KOPT-K1 (cell line): ENCODE data around the gene PTPRT.

ENCODE experiments used
- H3K27ac ChIP-seq: fragments of 200-600 bp; sonication (generic); 2 replicates; pipeline ENCODE4 v1.5.1; 2016; ENCODE audit warnings: antibody characterized with exemption, mild to moderate bottlenecking, low read depth, low read length; ENCODE audit not compliant: poor library complexity, severe bottlenecking
- H3K36me3 ChIP-seq: fragments of 200-600 bp; sonication (generic); 2 replicates; pipeline ENCODE4 v1.5.1; 2017; ENCODE audit warnings: antibody characterized with exemption, mild to moderate bottlenecking, low read length, moderate library complexity; ENCODE audit not compliant: insufficient read depth
- H3K9me3 ChIP-seq: fragments of 200-600 bp; sonication (generic); 2 replicates; pipeline ENCODE4 v1.5.1; 2017; ENCODE audit warnings: antibody characterized with exemption, low read length, mild to moderate bottlenecking; ENCODE audit not compliant: insufficient read depth, poor library complexity, severe bottlenecking

PTPRT gene

DNA sequence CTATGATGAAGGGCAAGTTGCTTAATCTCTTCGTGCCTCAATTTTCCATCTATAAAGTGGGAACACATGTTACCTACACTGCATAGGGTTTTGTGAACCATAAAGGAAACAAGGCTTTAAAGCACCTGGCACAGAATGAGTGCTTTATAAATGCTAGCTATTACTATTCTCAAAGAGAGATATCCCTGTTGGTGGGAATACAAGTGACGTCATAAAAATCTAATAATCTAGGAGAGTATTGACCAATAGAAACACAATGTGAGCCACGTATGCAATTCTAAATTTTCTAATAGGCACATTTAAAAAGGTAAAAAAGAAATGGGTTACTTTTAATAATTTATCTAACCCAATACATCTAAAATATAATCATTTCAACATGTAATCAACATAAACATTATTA is 316.4 kb downstream of the PTPRT start:
- Histone ChIP-seq H3K9me3 (no peaks in the 10 kb centered on the region), H3K27ac (no peak overlapping the region), H3K36me3 (no peaks in the 10 kb centered on the region)

DNA sequence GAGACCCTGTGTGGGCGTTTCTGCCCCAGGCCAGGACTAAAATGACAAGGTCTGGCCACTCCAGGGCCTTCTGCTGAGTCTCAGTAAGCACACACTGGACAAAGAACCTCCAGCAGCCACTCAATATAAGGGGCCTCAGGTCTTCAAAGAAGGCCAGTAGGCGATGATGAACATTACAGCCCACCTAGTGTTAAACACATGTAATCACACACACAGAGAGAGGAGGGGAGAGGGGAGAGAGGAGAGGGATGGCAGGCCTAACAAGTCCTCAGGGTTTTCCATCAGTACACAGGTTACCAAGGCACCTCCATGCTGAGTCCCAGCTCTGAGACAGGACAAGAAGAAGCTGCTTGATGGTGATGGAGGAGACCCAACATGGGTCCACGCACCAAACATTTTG is 325.6 kb downstream of the PTPRT start:
- H3K9me3 ChIP-seq, result no peaks in the 10 kb centered on the region
- no peak overlapping the region for H3K27ac ChIP-seq
- H3K36me3 ChIP-seq, result no peaks in the 10 kb centered on the region

DNA sequence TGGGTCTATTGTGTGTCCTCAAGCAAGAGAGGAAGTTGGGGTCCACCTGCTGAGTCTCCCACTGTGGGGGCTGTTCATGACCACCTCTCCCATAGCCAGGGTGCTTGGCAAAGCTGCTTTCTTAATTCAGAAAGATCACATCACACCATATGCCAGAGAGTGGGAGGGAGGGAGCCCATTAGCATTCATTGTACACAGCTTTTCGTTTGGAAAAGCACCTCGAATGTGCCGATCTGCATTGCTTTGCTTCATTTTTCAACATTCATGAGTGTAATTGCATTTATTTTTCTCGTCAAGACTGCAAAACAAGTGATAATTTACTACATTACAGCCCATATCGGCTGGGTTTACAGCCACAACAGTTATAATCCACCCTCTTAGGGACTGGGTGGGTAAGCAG is 327.3 kb downstream of the PTPRT start:
- Histone ChIP-seq H3K27ac (no peak overlapping the region), H3K36me3 (no peaks in the 10 kb centered on the region), H3K9me3 (no peaks in the 10 kb centered on the region)

DNA sequence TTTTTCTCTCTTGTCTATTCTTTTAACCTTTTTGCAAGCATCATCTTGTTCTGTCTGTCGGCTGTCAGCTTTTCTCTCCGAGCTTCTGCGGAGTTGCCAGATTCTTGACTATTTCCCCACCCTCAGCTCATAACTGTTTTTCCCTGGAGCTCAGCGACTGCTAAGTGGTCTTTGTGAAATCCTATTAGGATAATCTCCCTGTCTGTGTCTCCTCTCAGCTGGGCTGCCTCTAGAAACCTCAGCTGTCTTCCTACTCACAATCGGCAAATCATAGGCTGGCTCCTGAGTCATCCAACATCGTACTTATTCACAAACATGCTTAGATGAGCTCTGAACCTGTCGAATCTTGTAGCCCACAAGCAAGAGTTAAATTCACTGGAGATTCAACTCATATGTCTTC is 332.3 kb downstream of the PTPRT start:
- Histone ChIP-seq H3K27ac (no peak overlapping the region), H3K9me3 (no peaks in the 10 kb centered on the region), H3K36me3 (no peaks in the 10 kb centered on the region)

DNA sequence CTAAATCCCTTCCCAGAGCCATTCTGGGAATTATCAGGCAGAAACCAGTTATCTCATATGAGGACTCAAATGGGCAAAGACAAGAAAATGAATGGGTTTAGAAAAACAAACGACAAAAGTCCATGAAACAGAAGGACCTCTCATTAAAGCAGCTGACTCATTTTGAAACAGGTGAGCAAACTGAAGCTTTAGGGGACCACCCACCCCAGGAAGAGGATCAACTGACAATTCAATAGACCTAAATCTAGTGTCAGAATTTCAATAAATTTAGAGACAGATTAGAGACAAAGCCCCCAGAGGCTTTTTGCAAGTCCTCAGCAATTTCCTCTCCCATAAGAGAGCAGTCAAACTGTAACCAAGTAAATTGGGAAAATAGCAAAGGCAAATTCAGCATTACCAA is 333.8 kb downstream of the PTPRT start:
- H3K36me3 ChIP-seq, result no peaks in the 10 kb centered on the region
- no peaks in the 10 kb centered on the region for H3K9me3 ChIP-seq
- H3K27ac ChIP-seq, result no peak overlapping the region

DNA sequence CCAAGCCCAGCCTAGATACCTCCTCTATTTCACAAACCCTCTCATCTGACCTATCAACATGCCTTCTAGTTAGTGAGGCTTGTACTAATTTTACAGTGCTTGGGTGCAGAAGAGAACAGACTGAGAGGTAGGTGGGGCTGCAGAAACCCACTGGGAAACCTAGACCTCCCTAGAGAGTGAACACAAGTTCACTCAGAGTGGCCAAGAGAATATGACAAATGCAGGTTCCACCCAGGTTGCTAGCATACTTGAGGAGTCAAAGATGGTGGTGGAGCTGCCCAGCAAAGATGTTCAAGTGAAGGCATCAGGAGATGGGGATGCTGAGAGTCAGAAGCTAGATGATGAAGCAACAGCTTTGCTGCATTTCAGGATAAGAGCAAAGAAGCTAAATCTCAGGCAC is 337.0 kb downstream of the PTPRT start:
- Histone ChIP-seq H3K36me3 (no peaks in the 10 kb centered on the region), H3K27ac (no peak overlapping the region), H3K9me3 (no peaks in the 10 kb centered on the region)

DNA sequence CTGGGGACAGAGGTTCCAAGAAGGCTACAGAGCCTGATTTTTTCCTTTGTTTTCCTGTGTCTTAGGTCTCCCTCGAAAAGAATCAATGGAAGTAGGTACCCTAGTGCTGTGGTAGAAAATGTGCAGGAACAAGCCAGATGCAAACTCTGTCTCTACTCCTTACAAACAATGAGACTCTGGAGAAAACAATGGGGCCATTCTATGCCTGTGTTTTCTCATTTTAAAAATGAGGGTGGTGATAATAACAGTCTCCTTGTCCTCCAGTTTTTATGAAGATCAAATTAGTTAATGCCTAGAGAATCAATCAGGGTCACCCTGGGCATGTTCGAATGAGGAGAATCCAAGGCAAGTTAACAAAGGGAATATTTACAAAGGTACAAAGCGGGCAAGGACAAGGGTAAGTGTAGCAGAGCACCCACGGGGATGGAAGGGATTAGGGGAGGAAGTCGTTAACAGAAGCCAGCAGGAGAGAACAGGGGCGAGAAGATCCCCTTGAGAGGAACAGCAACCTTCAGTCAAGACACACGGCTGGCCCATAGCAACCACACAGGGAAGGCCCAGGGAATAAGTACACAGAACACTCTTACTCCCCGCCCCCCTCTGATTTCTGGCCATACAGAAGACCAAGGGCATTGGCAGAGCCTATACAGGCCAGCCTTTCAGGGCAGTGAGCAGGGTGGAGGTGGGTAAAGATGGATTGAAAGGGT is 342.8 kb downstream of the PTPRT start:
- no peaks in the 10 kb centered on the region for H3K9me3 ChIP-seq
- no peak overlapping the region for H3K27ac ChIP-seq

DNA sequence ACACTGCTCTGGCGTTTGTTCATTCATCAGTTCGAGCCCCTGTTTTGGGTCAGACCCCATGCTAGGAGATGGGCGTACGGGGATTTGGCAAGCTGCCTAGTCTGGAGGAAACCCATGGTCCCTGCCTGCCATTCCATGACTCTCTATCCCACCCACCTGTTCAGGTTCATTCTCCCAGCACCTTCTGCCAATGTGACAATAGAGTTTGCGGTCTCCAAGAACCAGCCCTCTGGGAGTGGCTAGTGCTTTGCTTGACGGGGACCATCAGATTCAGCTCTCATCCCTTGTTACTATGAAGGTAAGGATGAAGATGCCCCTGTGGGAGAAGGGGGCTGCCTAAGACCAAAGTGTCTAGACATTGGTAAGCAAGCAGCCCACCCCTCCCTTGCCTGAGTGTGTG is 345.0 kb downstream of the PTPRT start:
- H3K9me3 ChIP-seq, result no peaks in the 10 kb centered on the region
- no peaks in the 10 kb centered on the region for H3K36me3 ChIP-seq
- H3K27ac ChIP-seq, result no peak overlapping the region

More for the DNA sequence above, 342.8 kb downstream of the PTPRT start:
- H3K36me3 ChIP-seq, result no peaks in the 10 kb centered on the region

DNA sequence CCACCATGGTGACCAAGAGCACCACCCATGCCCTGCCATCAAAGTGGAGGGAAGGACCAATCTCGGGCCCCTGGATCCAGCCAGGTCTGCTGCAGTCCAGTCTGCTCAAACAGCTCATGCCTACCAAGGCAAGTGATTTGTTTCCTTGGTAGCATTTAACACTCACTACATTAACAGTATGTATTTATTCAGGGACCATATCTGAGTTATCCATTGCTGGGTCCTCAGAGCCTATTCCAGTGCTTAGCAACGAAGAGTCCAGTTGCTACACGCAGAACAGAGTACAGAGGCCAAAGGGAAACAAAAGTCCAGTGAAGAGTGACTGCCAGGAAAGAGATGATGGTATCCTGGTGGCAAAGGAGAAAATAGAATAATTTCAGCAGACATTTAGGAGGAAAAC is 352.2 kb downstream of the PTPRT start:
- no peaks in the 10 kb centered on the region for H3K9me3 ChIP-seq
- H3K36me3 ChIP-seq, result no peaks in the 10 kb centered on the region
- H3K27ac ChIP-seq, result no peak overlapping the region

DNA sequence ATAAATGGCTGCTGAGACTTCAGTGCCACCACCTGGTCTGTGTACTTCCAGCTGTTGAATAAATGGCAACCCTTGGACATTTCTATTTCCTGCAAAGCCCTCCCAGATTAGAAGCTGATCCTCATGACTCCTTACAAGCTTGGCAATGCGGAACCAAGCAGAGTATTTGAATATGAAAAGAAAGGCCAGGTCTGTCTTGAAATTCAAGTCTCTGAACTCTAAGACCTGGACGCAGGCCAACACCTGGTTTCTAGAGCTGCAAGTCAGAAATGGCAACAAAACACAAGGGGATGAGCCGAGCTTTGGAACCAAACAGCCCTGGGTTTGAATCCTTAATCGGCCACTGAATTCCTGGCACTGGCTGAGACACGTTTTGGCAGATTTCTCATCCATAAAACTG is 353.4 kb downstream of the PTPRT start:
- Histone ChIP-seq H3K9me3 (no peaks in the 10 kb centered on the region), H3K36me3 (no peaks in the 10 kb centered on the region), H3K27ac (no peak overlapping the region)

DNA sequence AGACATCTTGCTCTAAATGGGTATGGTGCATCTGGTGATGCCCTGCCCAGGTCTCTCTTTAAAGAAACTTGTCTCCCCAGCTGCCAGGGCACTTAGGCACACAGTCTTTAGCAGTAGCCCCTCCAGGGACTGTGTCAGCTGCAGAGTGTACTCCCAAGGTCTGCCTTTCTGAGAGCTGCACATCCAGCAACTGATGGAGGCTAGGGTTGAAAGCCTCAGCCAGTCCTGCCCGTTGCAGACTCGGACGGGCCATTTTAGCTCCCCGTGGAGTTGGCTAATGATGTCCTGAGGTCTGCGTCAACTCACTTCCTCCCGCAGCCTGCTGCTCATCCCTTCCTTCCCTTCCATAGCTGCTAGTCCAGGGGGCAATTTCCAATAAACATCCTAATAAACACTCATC is 381.8 kb downstream of the PTPRT start:
- Histone ChIP-seq H3K9me3 (no peaks in the 10 kb centered on the region), H3K27ac (no peak overlapping the region), H3K36me3 (no peaks in the 10 kb centered on the region)

DNA sequence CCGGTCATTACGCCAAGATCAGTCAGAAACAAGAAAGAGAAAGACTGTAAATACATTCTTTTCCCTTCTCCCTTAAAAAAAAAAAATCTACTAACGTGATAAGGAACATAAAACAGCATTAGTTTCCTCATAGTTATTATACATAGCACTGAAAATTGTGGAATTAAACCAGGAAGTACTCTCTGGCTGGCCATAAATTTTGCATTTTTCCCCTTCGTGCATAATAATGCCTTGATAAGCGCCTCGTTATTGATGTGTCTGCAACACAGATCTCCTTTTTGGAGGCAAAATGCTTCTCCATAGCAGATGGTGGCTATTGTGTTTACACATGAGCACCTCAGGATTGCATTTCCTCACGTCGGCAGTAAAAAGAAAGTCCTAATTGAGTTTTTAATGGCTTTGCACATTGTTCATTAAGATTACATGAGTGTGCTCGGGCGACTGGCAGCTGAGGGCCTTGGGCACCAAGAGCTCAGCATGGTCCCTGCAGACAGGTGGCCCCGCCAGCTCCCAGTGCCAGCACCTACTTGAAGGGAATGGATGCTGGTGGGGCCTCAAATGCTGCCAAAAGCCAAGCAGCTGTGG is 394.5 kb downstream of the PTPRT start:
- Histone ChIP-seq H3K36me3 (no peaks in the 10 kb centered on the region), H3K27ac (no peak overlapping the region), H3K9me3 (no peaks in the 10 kb centered on the region)

DNA sequence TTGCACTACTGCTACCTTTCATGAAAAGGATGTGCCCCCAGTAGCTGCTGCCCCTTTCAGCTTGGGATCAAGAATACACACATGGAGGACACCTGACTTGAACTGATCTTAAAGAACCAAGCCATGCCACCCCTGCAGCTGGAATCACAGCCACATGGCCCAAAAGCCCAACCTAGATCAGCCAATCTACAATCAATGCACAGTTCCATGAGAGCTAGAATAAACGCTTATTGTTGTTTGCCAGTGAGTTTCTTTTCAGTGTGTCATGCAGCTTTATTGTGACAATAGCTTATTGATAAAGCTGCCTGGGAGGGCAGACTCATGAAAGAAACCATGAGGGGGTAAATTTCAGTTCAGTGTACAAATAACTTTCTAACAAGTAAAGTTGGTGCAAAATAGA is 397.7 kb downstream of the PTPRT start:
- Histone ChIP-seq H3K9me3 (no peaks in the 10 kb centered on the region), H3K36me3 (no peaks in the 10 kb centered on the region), H3K27ac (no peak overlapping the region)

DNA sequence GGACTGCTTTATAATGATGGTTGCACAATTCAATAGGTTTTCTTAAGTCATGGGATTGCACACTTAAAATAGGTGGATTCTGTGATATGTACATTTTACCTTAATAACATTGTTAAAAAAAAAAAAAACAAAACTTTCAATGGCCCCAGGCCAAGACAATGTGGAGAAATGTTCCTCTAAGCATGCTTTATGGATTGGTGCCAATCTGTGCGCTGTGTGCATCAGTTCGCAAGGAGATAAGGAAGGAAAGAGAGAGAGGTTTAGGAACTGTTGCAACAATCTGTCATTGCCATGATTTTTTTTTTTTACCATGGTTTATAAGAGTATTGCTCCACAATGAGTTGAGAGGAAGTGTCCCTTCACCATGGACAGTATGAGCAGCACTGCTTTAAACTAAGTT is 399.6 kb downstream of the PTPRT start:
- Histone ChIP-seq H3K9me3 (no peaks in the 10 kb centered on the region), H3K36me3 (no peaks in the 10 kb centered on the region), H3K27ac (no peak overlapping the region)

DNA sequence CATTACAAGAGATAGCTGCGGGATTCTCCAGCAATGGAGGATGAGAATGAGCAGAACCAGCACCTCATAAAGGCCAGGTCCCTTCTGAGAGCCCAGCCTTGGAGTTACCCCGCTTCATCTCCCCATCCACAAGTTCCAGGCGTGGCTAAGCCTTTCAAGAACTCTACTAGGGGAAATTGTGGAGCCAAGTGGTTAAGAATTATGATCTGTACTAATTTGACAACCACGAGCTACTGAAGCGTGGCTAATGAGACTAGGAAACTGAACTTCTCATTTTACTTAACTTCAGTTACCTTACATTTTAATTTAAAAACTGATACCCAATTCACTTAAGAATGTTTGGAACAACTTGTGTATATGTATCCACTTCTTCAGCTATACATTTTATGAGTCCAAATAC is 401.0 kb downstream of the PTPRT start:
- H3K36me3 ChIP-seq, result no peaks in the 10 kb centered on the region
- no peak overlapping the region for H3K27ac ChIP-seq
- H3K9me3 ChIP-seq, result no peaks in the 10 kb centered on the region

DNA sequence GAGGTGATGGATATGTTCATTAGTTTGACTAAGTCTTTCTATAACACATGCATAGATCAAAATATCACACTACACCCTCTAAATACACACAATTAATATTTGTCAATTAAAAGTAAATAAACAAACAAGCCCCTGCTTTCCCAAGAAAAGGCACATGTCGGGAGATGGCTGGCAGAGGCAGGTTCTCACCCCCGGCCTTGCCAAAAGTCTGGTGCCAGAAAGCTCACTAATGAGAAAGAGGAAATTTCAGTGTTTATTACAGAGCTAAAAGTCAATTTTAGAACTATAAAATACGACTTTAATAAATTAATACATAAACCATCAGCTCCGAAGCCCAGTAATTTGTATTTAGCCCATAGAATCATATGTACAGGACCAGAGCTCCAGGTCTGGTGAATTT is 404.7 kb downstream of the PTPRT start:
- Histone ChIP-seq H3K27ac (no peak overlapping the region), H3K9me3 (no peaks in the 10 kb centered on the region), H3K36me3 (no peaks in the 10 kb centered on the region)
